MM.1S (cell line): Measurements from ENCODE around the gene LATS2.
"Not testable (repeated sequence)": the region's sequence is repeated elsewhere in the genome, so short reads cannot be mapped to it uniquely, and the experiment has no call there.

Experiments
- DNase-seq: peaks from one replicate; pipeline ENCODE4 v3.0.0-alpha.2; 2015
- H2AFZ ChIP-seq: fragments of 300-600 bp; sonication (generic); 2 replicates; pipeline ENCODE4 v1.6.0; 2016; ENCODE audit warnings: antibody characterized with exemption, low read length
- H3F3A ChIP-seq: fragments of 300-600 bp; sonication (generic); 2 replicates; pipeline ENCODE4 v1.6.1; 2016; ENCODE audit warnings: mild to moderate bottlenecking, antibody characterized with exemption, low read length, moderate library complexity, mixed read lengths; ENCODE audit not compliant: insufficient read depth
- H3K27ac ChIP-seq: fragments of 300-600 bp; sonication (generic); 2 replicates; pipeline ENCODE4 v1.5.1; 2016; ENCODE audit warnings: mild to moderate bottlenecking, low read length
- H3K27me3 ChIP-seq: fragments of 300-600 bp; sonication (generic); replicated peaks from 2 replicates; pipeline ENCODE4 v1.6.0; 2016; ENCODE audit warnings: low read length; ENCODE audit not compliant: insufficient read depth
- H3K36me3 ChIP-seq: fragments of 300-600 bp; sonication (generic); replicated peaks from 2 replicates; pipeline ENCODE4 v1.6.1; 2016; ENCODE audit warnings: mild to moderate bottlenecking, low read length, mixed read lengths; ENCODE audit not compliant: insufficient read depth
- H3K4me1 ChIP-seq: fragments of 300-600 bp; sonication (generic); 2 replicates; pipeline ENCODE4 v1.6.1; 2016; ENCODE audit warnings: low read length, mixed read lengths
- H3K4me2 ChIP-seq: fragments of 300-600 bp; sonication (generic); 2 replicates; pipeline ENCODE4 v1.6.0; 2016; ENCODE audit warnings: low read depth, low read length
- H3K4me3 ChIP-seq: fragments of 300-600 bp; sonication (generic); 2 replicates; pipeline ENCODE4 v1.5.1; 2016; ENCODE audit warnings: low read length, mixed read lengths
- H3K79me2 ChIP-seq: fragments of 300-600 bp; sonication (generic); 2 replicates; pipeline ENCODE4 v1.6.1; 2016; ENCODE audit warnings: mixed run types, low read length, mixed read lengths
- H3K9ac ChIP-seq: fragments of 300-600 bp; sonication (generic); 2 replicates; pipeline ENCODE4 v1.6.1; 2016; ENCODE audit warnings: low read length, mixed read lengths
- H3K9me2 ChIP-seq: fragments of 300-600 bp; sonication (generic); replicated peaks from 2 replicates; pipeline ENCODE4 v1.6.1; 2016; ENCODE audit warnings: mild to moderate bottlenecking, low read length, mixed read lengths; ENCODE audit not compliant: insufficient read depth
- H3K9me3 ChIP-seq: fragments of 300-600 bp; sonication (generic); replicated peaks from 2 replicates; pipeline ENCODE4 v1.6.1; 2016; ENCODE audit warnings: mild to moderate bottlenecking, low read length, mixed read lengths; ENCODE audit not compliant: insufficient read depth
- H4K20me1 ChIP-seq: fragments of 300-600 bp; sonication (generic); 2 replicates; pipeline ENCODE4 v1.6.1; 2016; ENCODE audit warnings: mild to moderate bottlenecking, low read length, moderate library complexity, mixed read lengths; ENCODE audit not compliant: insufficient read depth
- EZH2 ChIP-seq: fragments of 300-600 bp; sonication (generic); optimal IDR thresholded peaks from 2 replicates; pipeline ENCODE3; 2017; ENCODE audit warnings: low read depth, mild to moderate bottlenecking, antibody characterized with exemption, low read length, mixed read lengths
- EZH2phosphoT487 ChIP-seq: fragments of 300-600 bp; sonication (generic); IDR thresholded peaks from 2 replicates; pipeline ENCODE4 v1.6.1; 2018; ENCODE audit warnings: antibody characterized with exemption, low read length
- TF ChIP-seq, protein P1 (sequence below): fragments of 300-600 bp; sonication (generic); IDR thresholded peaks from 2 replicates; pipeline ENCODE4 v1.5.1; 2016; ENCODE audit warnings: antibody characterized with exemption, low read length, mixed read lengths

Gene LATS2

GRCh38 chr13:21053231-21053630, 8.2 kb downstream of the LATS2 start:
- TF ChIP-seq, protein P1, sequence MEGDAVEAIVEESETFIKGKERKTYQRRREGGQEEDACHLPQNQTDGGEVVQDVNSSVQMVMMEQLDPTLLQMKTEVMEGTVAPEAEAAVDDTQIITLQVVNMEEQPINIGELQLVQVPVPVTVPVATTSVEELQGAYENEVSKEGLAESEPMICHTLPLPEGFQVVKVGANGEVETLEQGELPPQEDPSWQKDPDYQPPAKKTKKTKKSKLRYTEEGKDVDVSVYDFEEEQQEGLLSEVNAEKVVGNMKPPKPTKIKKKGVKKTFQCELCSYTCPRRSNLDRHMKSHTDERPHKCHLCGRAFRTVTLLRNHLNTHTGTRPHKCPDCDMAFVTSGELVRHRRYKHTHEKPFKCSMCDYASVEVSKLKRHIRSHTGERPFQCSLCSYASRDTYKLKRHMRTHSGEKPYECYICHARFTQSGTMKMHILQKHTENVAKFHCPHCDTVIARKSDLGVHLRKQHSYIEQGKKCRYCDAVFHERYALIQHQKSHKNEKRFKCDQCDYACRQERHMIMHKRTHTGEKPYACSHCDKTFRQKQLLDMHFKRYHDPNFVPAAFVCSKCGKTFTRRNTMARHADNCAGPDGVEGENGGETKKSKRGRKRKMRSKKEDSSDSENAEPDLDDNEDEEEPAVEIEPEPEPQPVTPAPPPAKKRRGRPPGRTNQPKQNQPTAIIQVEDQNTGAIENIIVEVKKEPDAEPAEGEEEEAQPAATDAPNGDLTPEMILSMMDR, result no peak
- no peak for TF ChIP-seq EZH2
- no peak for TF ChIP-seq EZH2phosphoT487
- no peaks in the 10 kb centered on the region for H3K9me2 ChIP-seq
- no peak overlapping the region for H2AFZ ChIP-seq
- H4K20me1 ChIP-seq, result no peaks in the 10 kb centered on the region
- no peaks in the 10 kb centered on the region for H3K27me3 ChIP-seq
- H3K4me1 ChIP-seq, result no peaks in the 10 kb centered on the region
- H3K27ac ChIP-seq, result no peak overlapping the region
- no peak overlapping the region for H3K4me3 ChIP-seq
- no peak overlapping the region for H3K9ac ChIP-seq
- no peaks in the 10 kb centered on the region for H3K9me3 ChIP-seq
- no peaks in the 10 kb centered on the region for H3K79me2 ChIP-seq
- H3F3A ChIP-seq, result no peaks in the 10 kb centered on the region
- no peak overlapping the region for H3K4me2 ChIP-seq
- H3K36me3 ChIP-seq, result no peaks in the 10 kb centered on the region
- DNase-seq, result no peak

DNA sequence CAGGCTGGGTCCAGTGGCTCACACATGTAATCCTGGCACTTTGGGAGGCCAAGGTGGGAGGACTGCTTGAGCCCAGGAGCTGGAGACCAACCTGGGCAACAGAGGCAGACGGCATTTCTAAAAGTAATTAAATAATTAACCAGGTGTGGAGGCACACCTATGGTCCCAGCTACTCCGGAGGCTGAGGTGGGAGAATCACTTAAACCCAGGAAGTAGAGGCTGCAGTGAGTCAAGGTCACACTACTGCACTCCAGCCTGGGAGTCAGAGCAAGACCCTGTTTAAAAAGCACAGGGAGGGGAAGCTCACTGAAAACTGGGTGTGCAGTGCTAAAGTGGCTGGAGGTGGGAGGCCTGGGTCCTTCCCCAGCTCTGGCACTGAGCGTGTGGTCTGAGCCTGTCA, 9.7 kb downstream of the LATS2 start:
- Histone ChIP-seq H3K4me1 (no peaks in the 10 kb centered on the region), H3K79me2 (no peaks in the 10 kb centered on the region)

GRCh38 chr13:21050288-21051197, 10.8 kb downstream of the LATS2 start:
- H3K9me2 ChIP-seq, result no peaks in the 10 kb centered on the region
- H3K27me3 ChIP-seq, result no peaks in the 10 kb centered on the region
- no peaks in the 10 kb centered on the region for H4K20me1 ChIP-seq
- H3K4me1 ChIP-seq, result no peaks in the 10 kb centered on the region
- H2AFZ ChIP-seq, result no peak overlapping the region
- H3F3A ChIP-seq, result no peaks in the 10 kb centered on the region
- H3K4me2 ChIP-seq, result no peak overlapping the region
- H3K27ac ChIP-seq, result no peak overlapping the region
- no peak for DNase-seq
- no peaks in the 10 kb centered on the region for H3K36me3 ChIP-seq
- H3K9ac ChIP-seq, result no peak overlapping the region
- TF ChIP-seq, protein P1, result no peak
- TF ChIP-seq EZH2phosphoT487, result no peak
- TF ChIP-seq EZH2, result no peak
- no peaks in the 10 kb centered on the region for H3K9me3 ChIP-seq
- no peaks in the 10 kb centered on the region for H3K79me2 ChIP-seq
- no peak overlapping the region for H3K4me3 ChIP-seq

More for the DNA sequence above, 9.7 kb downstream of the LATS2 start:
- H3K27ac ChIP-seq, result no peak overlapping the region
- no peak overlapping the region for H2AFZ ChIP-seq
- no peaks in the 10 kb centered on the region for H4K20me1 ChIP-seq
- no peaks in the 10 kb centered on the region for H3K9me2 ChIP-seq
- no peak for TF ChIP-seq EZH2phosphoT487
- no peak overlapping the region for H3K4me2 ChIP-seq
- H3K27me3 ChIP-seq, result no peaks in the 10 kb centered on the region
- H3K9me3 ChIP-seq, result no peaks in the 10 kb centered on the region
- no peaks in the 10 kb centered on the region for H3K36me3 ChIP-seq
- no peak overlapping the region for H3K4me3 ChIP-seq
- H3F3A ChIP-seq, result no peaks in the 10 kb centered on the region
- H3K9ac ChIP-seq, result no peak overlapping the region
- DNase-seq, result no peak

- not testable (repeated sequence) for H2AFZ ChIP-seq, H3K9me2 ChIP-seq, H3K27me3 ChIP-seq, H3K79me2 ChIP-seq, H3F3A ChIP-seq, H3K4me1 ChIP-seq, H3K27ac ChIP-seq, H3K4me3 ChIP-seq, H3K4me2 ChIP-seq, DNase-seq, H4K20me1 ChIP-seq, H3K9ac ChIP-seq, H3K9me3 ChIP-seq, H3K36me3 ChIP-seq
These were observed 11.7 kb downstream of the LATS2 start for GRCh38 chr13:21049731-21050130.
